B cell (primary cell): ENCODE data around the gene EVI5L. TPM values are rescaled to one million over a fixed set of nuclear protein-coding genes. Genes with fewer than 3 reads are reported as not detected.
A peak's percentile ranks its signal among the peaks of the same experiment; 100 is the strongest.

Experiments used
- ATAC-seq: fragments of 200-7000 bp; cut with Tn5 transposase; one replicate; pipeline ENCODE4 v1.10.0; 2021; ENCODE audit warnings: low read depth, mild to moderate bottlenecking, moderate number of reproducible peaks, moderate library complexity
- CTCF ChIA-PET: fragments of 350-600 bp; sonication (Branson Sonifier 250); formaldehyde crosslinking; loops from one replicate; lab custom pipeline; 2021; ENCODE audit warnings: antibody characterized with exemption, inconsistent platforms; lab: Charles Lee
- POLR2A ChIA-PET: fragments of 350-600 bp; sonication (Branson Sonifier 250); formaldehyde crosslinking; loops from one replicate; lab custom pipeline; 2021; ENCODE audit warnings: antibody characterized with exemption; lab: Charles Lee
- DNase-seq: peaks from one replicate; pipeline ENCODE4 v3.0.0; 2013
- H2AFZ ChIP-seq: 2 replicates; pipeline ENCODE4 v1.6.1; 2012; ENCODE audit warnings: mild to moderate bottlenecking, low read depth, low read length; ENCODE audit not compliant: insufficient read depth, poor library complexity, severe bottlenecking
- H3K27ac ChIP-seq, 2 donors: 1 replicate in 1 of 2; 2 replicates in 1 of 2; pipeline ENCODE4 v1.5.1; 2012 to 2013; ENCODE audit warnings: low read length in 2 of 2, mild to moderate bottlenecking in 2 of 2, moderate library complexity in 1 of 2
- H3K27me3 ChIP-seq, 4 experiments: fragments of 200-600 bp in 1 of 4; sonication (generic) in 1 of 4; replicated peaks in 1 of 4; 1 replicate in 2 of 4; 2 replicates in 2 of 4; pipeline versions ENCODE4 v1.6.1 to v1.7.0; 2013 to 2016; ENCODE audit warnings: low read length in 3 of 4, mild to moderate bottlenecking in 2 of 4, mixed read lengths in 1 of 4, moderate library complexity in 1 of 4; ENCODE audit not compliant: insufficient read depth in 4 of 4, control insufficient read depth in 3 of 4; ENCODE audit errors: control extremely low read depth in 1 of 4
- H3K36me3 ChIP-seq, 2 experiments: replicated peaks in 1 of 2; 1 replicate in 1 of 2; 2 replicates in 1 of 2; pipeline versions ENCODE4 v1.6.1 to v1.7.1; 2013; ENCODE audit warnings: low read length in 1 of 2; ENCODE audit not compliant: insufficient read depth in 2 of 2, control insufficient read depth in 1 of 2; ENCODE audit errors: control extremely low read depth in 1 of 2, extremely low read depth in 1 of 2
- H3K4me1 ChIP-seq, 2 donors: fragments of 200-600 bp in 1 of 2; sonication (generic) in 1 of 2; 1 replicate in 1 of 2; 2 replicates in 1 of 2; pipeline versions ENCODE4 v1.5.1 to v1.6.1; 2013 to 2017; ENCODE audit warnings: low read length in 2 of 2; ENCODE audit not compliant: control insufficient read depth in 2 of 2, insufficient read depth in 2 of 2
- H3K4me2 ChIP-seq: replicated peaks from 2 replicates; pipeline ENCODE3; 2012; ENCODE audit warnings: mild to moderate bottlenecking, low read depth, low read length; ENCODE audit not compliant: poor library complexity, severe bottlenecking
- H3K4me3 ChIP-seq, 5 experiments: fragments of 200-600 bp in 1 of 5; sonication (generic) in 1 of 5; 1 replicate in 3 of 5; 2 replicates in 2 of 5; pipeline versions ENCODE4 v1.5.1 to v1.7.0; 2011 to 2016; ENCODE audit warnings: low read length in 4 of 5, mild to moderate bottlenecking in 4 of 5, low read depth in 2 of 5, control low read depth in 1 of 5, moderate library complexity in 1 of 5; ENCODE audit not compliant: insufficient read depth in 1 of 5; ENCODE audit errors: control extremely low read depth in 1 of 5, extremely low read depth in 1 of 5
- H3K79me2 ChIP-seq: fragments of 200-600 bp; sonication (generic); one replicate; pipeline ENCODE4 v1.6.0; 2016; ENCODE audit warnings: low read length; ENCODE audit not compliant: control insufficient read depth, insufficient read depth
- H3K9ac ChIP-seq: fragments of 200-600 bp; sonication (generic); 2 replicates; pipeline ENCODE4 v1.6.1; 2017; ENCODE audit warnings: mild to moderate bottlenecking, low read length, moderate library complexity
- H3K9me3 ChIP-seq, 3 donors: one replicate each; pipeline versions ENCODE4 v1.6.1 to v1.7.1; 2013; ENCODE audit warnings: low read length in 2 of 3; ENCODE audit not compliant: control insufficient read depth in 2 of 3, insufficient read depth in 1 of 3; ENCODE audit errors: control extremely low read depth in 1 of 3
- H4K20me1 ChIP-seq: 2 replicates; pipeline ENCODE4 v1.6.0; 2012; ENCODE audit warnings: mild to moderate bottlenecking, low read length; ENCODE audit not compliant: insufficient read depth, control insufficient read depth, poor library complexity, severe bottlenecking
- H3K27ac Mint-ChIP-seq: one replicate; pipeline ENCODE4 v1.8.0; 2021; ENCODE audit warnings: mixed read lengths
- H3K27me3 Mint-ChIP-seq: one replicate; pipeline ENCODE4 v1.8.0; 2021; ENCODE audit warnings: mixed read lengths
- H3K4me1 Mint-ChIP-seq: one replicate; pipeline ENCODE4 v1.8.0; 2021; ENCODE audit warnings: mixed read lengths
- H3K4me3 Mint-ChIP-seq: one replicate; pipeline ENCODE4 v1.8.0; 2021; ENCODE audit warnings: mixed read lengths
- H3K9me3 Mint-ChIP-seq: one replicate; pipeline ENCODE4 v1.8.0; 2022; ENCODE audit warnings: mixed read lengths; ENCODE audit not compliant: insufficient read depth
- EZH2 ChIP-seq: IDR thresholded peaks from 2 replicates; pipeline ENCODE4 v1.6.1; 2012; ENCODE audit warnings: borderline replicate concordance, low read depth, mild to moderate bottlenecking, moderate library complexity, low read length; ENCODE audit not compliant: insufficient read depth, poor library complexity, severe bottlenecking
- WGBS: methylation state at CpG from one replicate; pipeline ENCODE4 v1.1.5; 2013; ENCODE audit warnings: missing lambda C conversion rate; ENCODE audit not compliant: insufficient coverage; 5-methylcytosine and 5-hydroxymethylcytosine counted together
- intact Hi-C: fragments of 100-400 bp; cut with micrococcal nuclease; formaldehyde crosslinking; loops from one replicate; pipeline ENCODE4 v1.10.0; 2022
- polyA plus RNA-seq: library from polyadenylated mRNA; depleted of rRNA; stranded (reverse); fragments of >200 nt; gene quantifications from 2 replicates; pipeline ENCODE4 v1.2.3, GENCODE V29; 2012
- total RNA-seq, 2 donors: library from RNA; stranded (reverse); fragments of 120-200 nt in 1 of 2; gene quantifications; 1 replicate in 1 of 2; 2 replicates in 1 of 2; pipeline versions ENCODE4 v1.2.3 to v1.2.4, GENCODE V29; 2013 to 2022
- TF ChIP-seq, protein P1 (sequence below): fragments of 200-600 bp; IDR thresholded peaks from one replicate; pipeline ENCODE4 v1.8.0; 2022; ENCODE audit warnings: antibody characterized with exemption, mild to moderate bottlenecking

The EVI5L gene
- total and polyA plus RNA-seq, 2 donors (not counting 1 experiment from before 2014, with no cell fraction given): 7.9 to 11.8 TPM

DNA sequence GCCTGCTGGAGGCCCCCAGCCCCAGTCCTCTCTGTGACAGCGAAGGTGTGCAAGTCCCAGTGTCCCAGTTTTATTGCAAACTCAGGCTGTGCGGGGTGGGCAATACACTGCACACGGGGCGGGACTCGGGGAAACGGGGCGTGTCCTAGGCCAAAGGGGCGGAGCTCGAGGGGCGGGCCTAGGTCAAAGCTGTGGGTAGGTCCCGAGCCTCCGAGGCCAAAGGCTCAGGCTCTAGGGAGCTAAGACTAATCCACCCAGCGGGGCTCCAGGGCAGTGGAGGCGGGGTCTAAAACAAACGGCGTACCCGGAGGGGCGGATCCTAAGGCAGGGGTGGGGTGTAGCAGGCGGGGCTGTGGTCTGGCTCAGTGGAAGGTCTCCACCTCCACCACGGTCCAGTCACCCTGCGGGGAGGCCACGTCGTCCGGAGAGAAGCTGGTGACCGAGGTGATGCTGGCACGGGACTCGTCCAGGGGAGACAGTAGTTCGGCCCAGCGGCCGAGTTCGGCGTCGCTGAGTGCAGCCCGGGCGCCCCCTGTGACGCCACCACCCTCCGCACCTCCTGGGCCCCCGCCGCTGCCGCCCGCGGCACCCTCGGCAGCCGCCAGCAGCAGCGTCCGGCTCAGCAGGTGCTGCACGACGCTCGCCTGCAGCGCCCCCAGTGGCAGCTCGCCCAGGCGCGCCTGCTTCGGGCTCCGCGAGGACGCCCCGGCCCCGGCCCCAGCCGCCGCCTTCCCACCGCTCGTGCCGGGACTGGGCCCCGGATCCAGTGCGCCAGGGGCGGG, 38.8 kb downstream of the EVI5L start:
- peaks cover 40 to 47% of the 10 kb centered on the region in 2 donors for H3K4me1 ChIP-seq
- H2AFZ ChIP-seq: peak overlapping the region; percentile 84
- no peak for TF ChIP-seq EZH2
- TF ChIP-seq, protein P1, sequence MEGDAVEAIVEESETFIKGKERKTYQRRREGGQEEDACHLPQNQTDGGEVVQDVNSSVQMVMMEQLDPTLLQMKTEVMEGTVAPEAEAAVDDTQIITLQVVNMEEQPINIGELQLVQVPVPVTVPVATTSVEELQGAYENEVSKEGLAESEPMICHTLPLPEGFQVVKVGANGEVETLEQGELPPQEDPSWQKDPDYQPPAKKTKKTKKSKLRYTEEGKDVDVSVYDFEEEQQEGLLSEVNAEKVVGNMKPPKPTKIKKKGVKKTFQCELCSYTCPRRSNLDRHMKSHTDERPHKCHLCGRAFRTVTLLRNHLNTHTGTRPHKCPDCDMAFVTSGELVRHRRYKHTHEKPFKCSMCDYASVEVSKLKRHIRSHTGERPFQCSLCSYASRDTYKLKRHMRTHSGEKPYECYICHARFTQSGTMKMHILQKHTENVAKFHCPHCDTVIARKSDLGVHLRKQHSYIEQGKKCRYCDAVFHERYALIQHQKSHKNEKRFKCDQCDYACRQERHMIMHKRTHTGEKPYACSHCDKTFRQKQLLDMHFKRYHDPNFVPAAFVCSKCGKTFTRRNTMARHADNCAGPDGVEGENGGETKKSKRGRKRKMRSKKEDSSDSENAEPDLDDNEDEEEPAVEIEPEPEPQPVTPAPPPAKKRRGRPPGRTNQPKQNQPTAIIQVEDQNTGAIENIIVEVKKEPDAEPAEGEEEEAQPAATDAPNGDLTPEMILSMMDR: peak; percentile 95
- no peaks in the 10 kb centered on the region for H3K36me3 ChIP-seq
- intact Hi-C loops: loop anchor here (1.0 to 2.0 kb wide), 3 partner anchors 34 to 74 kb away; partner anchors contain the start of genes MAP2K7 and TIMM44
- Mint-ChIP-seq H3K9me3 (peaks cover 4% of the 10 kb centered on the region), H3K27ac (peak overlapping the region; percentile 65), H3K27me3 (peaks cover 32% of the 10 kb centered on the region), H3K4me1 (peaks cover 37% of the 10 kb centered on the region), H3K4me3 (peak overlapping the region; percentile 86)
- peaks cover 11% of the 10 kb centered on the region for H4K20me1 ChIP-seq
- H3K4me2 ChIP-seq: peak overlapping the region; percentile 98
- H3K27me3 ChIP-seq: peaks cover 0 to 82% (median 25%) of the 10 kb centered on the region in 4 experiments
- ChIA-PET POLR2A (interaction anchor here (0.7 to 1.3 kb wide), 4 partner anchors 35 to 151 kb away, joined by 3 to 11 read pairs (median 4); partner anchors contain the start of genes MAP2K7 and TIMM44), CTCF (interaction anchor here (0.6 to 2.0 kb wide), 16 partner anchors 8 to 737 kb away, joined by 3 to 15 read pairs (median 4); partner anchors contain the start of genes MAP2K7, SNAPC2, TIMM44 and TRAPPC5)
- peak overlapping the region in 4 of 5 experiments; percentile 48 to 63 (median 56) for H3K4me3 ChIP-seq
- peaks cover 0 to 62% (median 0%) of the 10 kb centered on the region in 3 donors for H3K9me3 ChIP-seq
- peak; percentile 71 for ATAC-seq
- DNase-seq: peak; percentile 94
- WGBS: 1% methylated on average over 62 of the region's 67 CpGs
- peak overlapping the region; percentile 29 to 48 for H3K27ac ChIP-seq
- peak overlapping the region; percentile 74 for H3K9ac ChIP-seq
- no peaks in the 10 kb centered on the region for H3K79me2 ChIP-seq
